H1 (cell line): ENCODE measurements around the gene CFAP97D2. TPM values are rescaled to one million over a fixed set of nuclear protein-coding genes. Genes with fewer than 3 reads are reported as not detected.

ENCODE experiments used
- CTCF ChIA-PET: fragments of 300-600 bp; sonication (Branson Sonifier 250); formaldehyde crosslinking; loops from one replicate; lab custom pipeline; 2021; ENCODE audit not compliant: partially characterized antibody; lab: Charles Lee
- POLR2A ChIA-PET: fragments of 300-600 bp; sonication (Branson Sonifier 250); formaldehyde crosslinking; loops from one replicate; lab custom pipeline; 2021; ENCODE audit warnings: inconsistent platforms; ENCODE audit not compliant: partially characterized antibody; lab: Charles Lee
- DNase-seq, 2 experiments: peaks; one replicate each; pipeline versions ENCODE4 v3.0.0 to v3.0.0-alpha.2; 2010 to 2022; ENCODE audit warnings: low spot score in 2 of 2, low read depth in 1 of 2, mixed read lengths in 1 of 2
- FAIRE-seq: peaks from 2 replicates; lab custom pipeline; 2011; peaks lifted over from hg19 to GRCh38; lab: Jason Lieb, UNC
- H2AFZ ChIP-seq: 2 replicates; pipeline ENCODE4 v1.8.1; 2012; ENCODE audit warnings: low read length, inconsistent platforms
- H2AK5ac ChIP-seq: 2 replicates; pipeline ENCODE4 v1.6.1; 2013; ENCODE audit warnings: low read depth, low read length
- H2BK120ac ChIP-seq: replicated peaks from 2 replicates; pipeline ENCODE3; 2013; ENCODE audit warnings: low read depth, low read length, inconsistent platforms
- H2BK12ac ChIP-seq: 2 replicates; pipeline ENCODE4 v1.6.1; 2013; ENCODE audit warnings: low read depth, low read length
- H2BK15ac ChIP-seq: 2 replicates; pipeline ENCODE4 v1.6.1; 2013; ENCODE audit warnings: low read length
- H2BK20ac ChIP-seq: 2 replicates; pipeline ENCODE4 v1.6.1; 2013; ENCODE audit warnings: low read length
- H2BK5ac ChIP-seq: 2 replicates; pipeline ENCODE4 v1.6.1; 2013; ENCODE audit warnings: low read depth, low read length
- H3K14ac ChIP-seq: 2 replicates; pipeline ENCODE4 v1.6.1; 2013; ENCODE audit warnings: inconsistent platforms; ENCODE audit not compliant: insufficient read length
- H3K18ac ChIP-seq: 2 replicates; pipeline ENCODE4 v1.6.1; 2013; ENCODE audit warnings: low read length; ENCODE audit errors: extremely low read depth
- H3K23ac ChIP-seq: 2 replicates; pipeline ENCODE4 v1.6.1; 2013; ENCODE audit warnings: inconsistent platforms; ENCODE audit not compliant: insufficient read length
- H3K23me2 ChIP-seq: 2 replicates; pipeline ENCODE4 v1.6.1; 2013; ENCODE audit warnings: low read depth, low read length
- H3K27ac ChIP-seq: 2 replicates; pipeline ENCODE4 v1.6.1; 2011; ENCODE audit warnings: low read depth, low read length, inconsistent platforms
- H3K27me3 ChIP-seq, 4 experiments: replicated peaks in 1 of 4; 1 replicate in 1 of 4; 2 replicates in 3 of 4; pipeline versions ENCODE4 v1.6.1 to v1.8.1; 2011 to 2013; ENCODE audit warnings: low read length in 3 of 4, mild to moderate bottlenecking in 3 of 4, inconsistent platforms in 2 of 4, mixed read lengths in 2 of 4, moderate library complexity in 1 of 4; ENCODE audit not compliant: control insufficient read depth in 3 of 4, insufficient read depth in 3 of 4; ENCODE audit errors: extremely low read depth in 1 of 4
- H3K36me3 ChIP-seq, 4 experiments: 2 replicates each; pipeline versions ENCODE4 v1.6.1 to v1.8.1; 2011 to 2013; ENCODE audit warnings: mild to moderate bottlenecking in 4 of 4, low read length in 3 of 4, moderate library complexity in 2 of 4, control low read depth in 1 of 4, inconsistent platforms in 1 of 4; ENCODE audit not compliant: insufficient read depth in 4 of 4, control insufficient read depth in 2 of 4
- H3K4ac ChIP-seq: replicated peaks from 2 replicates; pipeline ENCODE3; 2013; ENCODE audit warnings: low read length, low read depth, mixed read lengths, inconsistent platforms; ENCODE audit not compliant: insufficient read length
- H3K4me1 ChIP-seq, 4 experiments: replicated peaks in 1 of 4; 1 replicate in 1 of 4; 2 replicates in 3 of 4; pipeline versions ENCODE4 v1.6.1 to v1.8.1; 2011 to 2013; ENCODE audit warnings: low read length in 3 of 4, inconsistent platforms in 2 of 4, mixed read lengths in 1 of 4; ENCODE audit not compliant: insufficient read depth in 4 of 4, control insufficient read depth in 3 of 4
- H3K4me2 ChIP-seq, 2 experiments: 2 replicates each; pipeline versions ENCODE4 v1.6.1 to v1.8.1; 2011 to 2013; ENCODE audit warnings: low read depth in 2 of 2, low read length in 2 of 2, control low read depth in 1 of 2, inconsistent platforms in 1 of 2, mild to moderate bottlenecking in 1 of 2; ENCODE audit not compliant: insufficient read depth in 1 of 2
- H3K4me3 ChIP-seq, 4 experiments: fragments of 200-600, 300-600 bp in 1 of 4; sonication (generic), shearing (Covaris generic), sonication (Bioruptor Twin) in 1 of 4; 2 replicates each; pipeline versions ENCODE4 v1.5.1 to v1.8.1; 2011 to 2016; ENCODE audit warnings: low read length in 4 of 4, low read depth in 3 of 4, control low read depth in 2 of 4, inconsistent platforms in 2 of 4, mild to moderate bottlenecking in 2 of 4, mixed read lengths in 1 of 4, moderate library complexity in 1 of 4; ENCODE audit not compliant: insufficient read depth in 2 of 4; ENCODE audit errors: extremely low read depth in 1 of 4
- H3K56ac ChIP-seq: replicated peaks from 2 replicates; pipeline ENCODE3; 2013; ENCODE audit warnings: low read depth, mild to moderate bottlenecking, mixed read lengths, low read length, inconsistent platforms; ENCODE audit not compliant: insufficient read length
- H3K79me1 ChIP-seq: 2 replicates; pipeline ENCODE4 v1.6.1; 2013; ENCODE audit warnings: low read depth, low read length, control low read depth
- H3K79me2 ChIP-seq, 2 experiments: 2 replicates each; pipeline versions ENCODE4 v1.6.1 to v1.8.1; 2012 to 2013; ENCODE audit warnings: low read length in 2 of 2, mild to moderate bottlenecking in 2 of 2, inconsistent platforms in 1 of 2; ENCODE audit not compliant: insufficient read depth in 2 of 2, control insufficient read depth in 1 of 2
- H3K9ac ChIP-seq, 4 experiments: replicated peaks in 1 of 4; 1 replicate in 1 of 4; 2 replicates in 3 of 4; pipeline versions ENCODE4 v1.6.1 to v1.8.1; 2011 to 2013; ENCODE audit warnings: low read depth in 3 of 4, low read length in 3 of 4, control low read depth in 2 of 4, mild to moderate bottlenecking in 2 of 4, moderate library complexity in 2 of 4, inconsistent platforms in 1 of 4; ENCODE audit errors: extremely low read depth in 1 of 4
- H3K9me3 ChIP-seq, 2 experiments: 2 replicates each; pipeline versions ENCODE4 v1.6.1 to v1.8.1; 2012 to 2013; ENCODE audit warnings: mild to moderate bottlenecking in 2 of 2, moderate library complexity in 2 of 2, control low read depth in 1 of 2, inconsistent platforms in 1 of 2, low read depth in 1 of 2, low read length in 1 of 2, mixed read lengths in 1 of 2; ENCODE audit not compliant: insufficient read depth in 2 of 2
- H4K20me1 ChIP-seq, 2 experiments: replicated peaks in 1 of 2; 2 replicates each; pipeline versions ENCODE3 to v1.8.1; 2011 to 2013; ENCODE audit warnings: inconsistent platforms in 2 of 2, low read length in 2 of 2, mild to moderate bottlenecking in 1 of 2; ENCODE audit not compliant: insufficient read depth in 2 of 2, control insufficient read depth in 1 of 2
- H4K5ac ChIP-seq: 2 replicates; pipeline ENCODE4 v1.6.1; 2013; ENCODE audit warnings: low read length, low read depth, mixed read lengths, inconsistent platforms; ENCODE audit not compliant: insufficient read length
- H4K8ac ChIP-seq: 2 replicates; pipeline ENCODE4 v1.8.0; 2013; ENCODE audit warnings: mild to moderate bottlenecking, moderate library complexity, low read length, inconsistent platforms; ENCODE audit not compliant: insufficient read depth; ENCODE audit errors: extremely low read depth
- H4K91ac ChIP-seq: replicated peaks from 2 replicates; pipeline ENCODE3; 2013; ENCODE audit warnings: low read length, mixed read lengths, inconsistent platforms; ENCODE audit not compliant: insufficient read length
- ATF3 ChIP-seq: IDR thresholded peaks from 2 replicates; pipeline ENCODE4 v1.6.1; 2011; ENCODE audit warnings: low read depth, mild to moderate bottlenecking, low read length; ENCODE audit not compliant: insufficient read depth
- WGBS, 2 experiments: shearing (Covaris generic) in 1 of 2; methylation state at CpG; one replicate each; pipeline versions ENCODE4 v1.1.6 to v1.1.7; 2013 to 2015; ENCODE audit warnings: low lambda C conversion rate in 2 of 2, mixed read lengths in 2 of 2, inconsistent platforms in 1 of 2, low coverage in 1 of 2, missing lambda C conversion rate in 1 of 2; ENCODE audit not compliant: insufficient replicate concordance in 2 of 2, insufficient coverage in 1 of 2, insufficient read length in 1 of 2; ENCODE audit errors: extremely low coverage in 1 of 2, missing lambda C conversion rate in 1 of 2; 5-methylcytosine and 5-hydroxymethylcytosine counted together
- polyA plus RNA-seq, 7 experiments: library from polyadenylated mRNA; depleted of rRNA in 3 of 7; stranded (reverse) in 5 of 7; unstranded in 2 of 7; fragments of >200 nt in 5 of 7; fragments of 200-250 nt in 2 of 7; gene quantifications; 1 replicate in 5 of 7; 2 replicates in 1 of 7; 4 replicates in 1 of 7; pipeline versions ENCODE4 v1.2.1 to v1.2.3, GENCODE V29; 2011 to 2013; ENCODE audit warnings: missing spikeins in 2 of 7, mixed read lengths in 2 of 7
- total RNA-seq: library from RNA; stranded (reverse); fragmentation: NEBNext Ultra II Directional; extraction: Animal tissue kit (Norgen Biotek cat#: 25700); gene quantifications from 2 replicates; pipeline ENCODE4 v1.2.1, GENCODE V29; 2021

The CFAP97D2 gene
- total and polyA plus RNA-seq, 2 of the 8 experiments (the other 6 are each of a cell fraction or from before 2014, with no cell fraction given) = not detected

GRCh38 chr13:114199954-114200353, 20.9 kb downstream of the CFAP97D2 start:
- Histone ChIP-seq H2AK5ac (no peak overlapping the region), H4K20me1 (no peaks in the 10 kb centered on the region), H4K5ac (no peak overlapping the region), H3K4me2 (no peak overlapping the region), H3K18ac (no peak overlapping the region), H3K27me3 (no peaks in the 10 kb centered on the region), H3K79me1 (no peaks in the 10 kb centered on the region), H3K27ac (no peak overlapping the region), H4K8ac (no peak overlapping the region), H3K56ac (no peak overlapping the region), H3K9ac (no peak overlapping the region), H2BK15ac (0 out of 2 replicates have a peak overlapping the region, but pooled peaks have one; percentile 46), H2BK12ac (no peak overlapping the region), H3K23ac (no peak overlapping the region), H2BK20ac (no peak overlapping the region), H3K9me3 (peaks cover 4 to 10% of the 10 kb centered on the region in 2 experiments; a peak in 1 of 4 replicates), H3K4ac (no peak overlapping the region), H3K4me1 (peaks cover 0 to 4% (median 2%) of the 10 kb centered on the region in 4 experiments; a peak in 4 of 7 replicates), H2BK120ac (no peak overlapping the region)
- no peak for FAIRE-seq
- POLR2A ChIA-PET = no interaction called here
- CTCF ChIA-PET = interaction anchor here (0.6 kb wide), 1 partner anchor 10 kb away, joined by 3 read pairs; no protein-coding TSS in a partner anchor
- no peak for TF ChIP-seq ATF3
- TF ChIP-seq, all 59 proteins: peak for 0
- no peaks in the 10 kb centered on the region for H3K36me3 ChIP-seq
- H3K14ac ChIP-seq = no peak overlapping the region
- H3K79me2 ChIP-seq = no peaks in the 10 kb centered on the region
- no peak overlapping the region for H3K4me3 ChIP-seq
- whole genome bisulfite sequencing, 2 experiments = 95% methylated on average over 4 of the region's 42 CpGs; no CpG with 5 or more reads in 1 of the 2 experiments
- no peaks in the 10 kb centered on the region for H3K23me2 ChIP-seq
- no peak overlapping the region for H4K91ac ChIP-seq
- no peak overlapping the region for H2BK5ac ChIP-seq
- peak overlapping the region; percentile 76; the same call in 1 of the 2 replicates for H2AFZ ChIP-seq
- DNase-seq = no peak
